Activated T-helper 17 cell treated with anti-CD3 and anti-CD28 coated beads, Interleukin-2, amount 50 U/mL, for 72 hours (primary cell): Measurements from ENCODE around the gene CARMIL3. TPM values are rescaled to one million over a fixed set of nuclear protein-coding genes. Genes with fewer than 3 reads are reported as not detected.

ENCODE experiments used
- ATAC-seq: fragments of 150-1000 bp; cut with Tn5 transposase; replicated peaks from 2 replicates; pipeline ENCODE4 v1.10.0; 2021; ENCODE audit warnings: mild to moderate bottlenecking, moderate library complexity
- H3K27ac Mint-ChIP-seq: one replicate; pipeline ENCODE4 v1.8.0; 2022; ENCODE audit warnings: mixed read lengths
- H3K27me3 Mint-ChIP-seq: one replicate; pipeline ENCODE4 v1.8.0; 2022; ENCODE audit warnings: mixed read lengths
- H3K36me3 Mint-ChIP-seq: one replicate; pipeline ENCODE4 v1.8.0; 2022; ENCODE audit warnings: low read depth, mild to moderate bottlenecking, mixed read lengths
- H3K4me1 Mint-ChIP-seq: one replicate; pipeline ENCODE4 v1.8.0; 2022; ENCODE audit warnings: mixed read lengths
- H3K4me3 Mint-ChIP-seq: one replicate; pipeline ENCODE4 v1.8.0; 2022; ENCODE audit warnings: mild to moderate bottlenecking, mixed read lengths
- H3K9me3 Mint-ChIP-seq: one replicate; pipeline ENCODE4 v1.8.0; 2022; ENCODE audit warnings: mixed read lengths
- total RNA-seq, 2 donors: library from RNA; stranded (reverse); gene quantifications; one replicate each; pipeline ENCODE4 v1.2.3, GENCODE V29; 2022

Gene CARMIL3
- total RNA-seq, 2 donors from 2014 or later, result 2.1 to 4.2 TPM

- H3K9me3 Mint-ChIP-seq, result no peaks in the 10 kb centered on the region
- no peaks in the 10 kb centered on the region for H3K36me3 Mint-ChIP-seq
- no peak for ATAC-seq
- H3K27ac Mint-ChIP-seq, result no peak overlapping the region
- peaks cover 11% of the 10 kb centered on the region for H3K4me1 Mint-ChIP-seq
- no peak overlapping the region for H3K4me3 Mint-ChIP-seq
- H3K27me3 Mint-ChIP-seq, result peaks cover 10% of the 10 kb centered on the region
Observed at GRCh38 chr14:24072881-24073877, 21.4 kb downstream of the CARMIL3 start.

GRCh38 chr14:24074625-24075484 is 23.0 kb downstream of the CARMIL3 start:
- no peak overlapping the region for H3K27ac Mint-ChIP-seq
- ATAC-seq, result no peak

GRCh38 chr14:24075485-24076301 is 23.9 kb downstream of the CARMIL3 start:
- Mint-ChIP-seq H3K9me3 (no peaks in the 10 kb centered on the region), H3K4me3 (no peak overlapping the region), H3K27me3 (peaks cover 5% of the 10 kb centered on the region), H3K36me3 (no peaks in the 10 kb centered on the region), H3K27ac (peak overlapping the region; percentile 59), H3K4me1 (peaks cover 10% of the 10 kb centered on the region)
- no peak for ATAC-seq

More at GRCh38 chr14:24074625-24075484, 23.0 kb downstream of the CARMIL3 start:
- Mint-ChIP-seq H3K27me3 (peaks cover 5% of the 10 kb centered on the region), H3K4me1 (peaks cover 15% of the 10 kb centered on the region), H3K4me3 (no peak overlapping the region), H3K36me3 (no peaks in the 10 kb centered on the region), H3K9me3 (no peaks in the 10 kb centered on the region)

GRCh38 chr14:24076302-24076601 is 24.4 kb downstream of the CARMIL3 start:
- no peak for ATAC-seq
- Mint-ChIP-seq H3K36me3 (no peaks in the 10 kb centered on the region), H3K4me1 (peaks cover 5% of the 10 kb centered on the region), H3K27ac (peak overlapping the region; percentile 59), H3K9me3 (no peaks in the 10 kb centered on the region), H3K27me3 (no peaks in the 10 kb centered on the region), H3K4me3 (no peak overlapping the region)

GRCh38 chr14:24077086-24077485 is 25.3 kb downstream of the CARMIL3 start:
- no peak for ATAC-seq
- Mint-ChIP-seq H3K9me3 (no peaks in the 10 kb centered on the region), H3K4me1 (peaks cover 4% of the 10 kb centered on the region), H3K27me3 (no peaks in the 10 kb centered on the region), H3K4me3 (no peak overlapping the region), H3K27ac (peak overlapping the region; percentile 59), H3K36me3 (no peaks in the 10 kb centered on the region)

- Mint-ChIP-seq H3K27me3 (no peaks in the 10 kb centered on the region), H3K9me3 (no peaks in the 10 kb centered on the region), H3K36me3 (no peaks in the 10 kb centered on the region), H3K27ac (no peak overlapping the region), H3K4me1 (peaks cover 8% of the 10 kb centered on the region), H3K4me3 (no peak overlapping the region)
- no peak for ATAC-seq
Observed at GRCh38 chr14:24078146-24078545, 26.3 kb downstream of the CARMIL3 start.

- peak overlapping the region; percentile 69 for H3K4me3 Mint-ChIP-seq
Observed at GRCh38 chr14:24079491-24080141, 27.8 kb downstream of the CARMIL3 start.

GRCh38 chr14:24080142-24080530 is 28.3 kb downstream of the CARMIL3 start:
- peaks cover 8% of the 10 kb centered on the region for H3K4me1 Mint-ChIP-seq
- H3K27me3 Mint-ChIP-seq, result no peaks in the 10 kb centered on the region
- no peaks in the 10 kb centered on the region for H3K36me3 Mint-ChIP-seq
- no peaks in the 10 kb centered on the region for H3K9me3 Mint-ChIP-seq
- H3K27ac Mint-ChIP-seq, result peak overlapping the region; percentile 48
- no peak for ATAC-seq
- peak overlapping the region; percentile 69 for H3K4me3 Mint-ChIP-seq

More at GRCh38 chr14:24079491-24080141, 27.8 kb downstream of the CARMIL3 start:
- no peak for ATAC-seq
- H3K9me3 Mint-ChIP-seq, result no peaks in the 10 kb centered on the region
- H3K27me3 Mint-ChIP-seq, result no peaks in the 10 kb centered on the region
- peak overlapping the region; percentile 48 for H3K27ac Mint-ChIP-seq
- peaks cover 8% of the 10 kb centered on the region for H3K4me1 Mint-ChIP-seq
- no peaks in the 10 kb centered on the region for H3K36me3 Mint-ChIP-seq

GRCh38 chr14:24080888-24081738 is 29.3 kb downstream of the CARMIL3 start:
- Mint-ChIP-seq H3K27ac (peak overlapping the region; percentile 46), H3K27me3 (no peaks in the 10 kb centered on the region), H3K4me1 (peaks cover 8% of the 10 kb centered on the region), H3K4me3 (peak overlapping the region; percentile 69), H3K9me3 (no peaks in the 10 kb centered on the region), H3K36me3 (no peaks in the 10 kb centered on the region)
- peak; percentile 95 for ATAC-seq

GRCh38 chr14:24081739-24082211 is 30.0 kb downstream of the CARMIL3 start:
- Mint-ChIP-seq H3K36me3 (no peaks in the 10 kb centered on the region), H3K4me1 (peaks cover 8% of the 10 kb centered on the region), H3K4me3 (peak overlapping the region; percentile 69), H3K9me3 (no peaks in the 10 kb centered on the region), H3K27me3 (no peaks in the 10 kb centered on the region), H3K27ac (peak overlapping the region; percentile 4)
- ATAC-seq, result no peak

- ATAC-seq, result no peak
- H3K9me3 Mint-ChIP-seq, result no peaks in the 10 kb centered on the region
- no peaks in the 10 kb centered on the region for H3K36me3 Mint-ChIP-seq
- H3K4me1 Mint-ChIP-seq, result peaks cover 8% of the 10 kb centered on the region
- peak overlapping the region; percentile 69 for H3K4me3 Mint-ChIP-seq
- peak overlapping the region; percentile 4 for H3K27ac Mint-ChIP-seq
- H3K27me3 Mint-ChIP-seq, result no peaks in the 10 kb centered on the region
Observed at GRCh38 chr14:24082411-24083080, 30.7 kb downstream of the CARMIL3 start.

GRCh38 chr14:24083462-24083861 is 31.7 kb downstream of the CARMIL3 start:
- H3K4me1 Mint-ChIP-seq, result peaks cover 8% of the 10 kb centered on the region
- no peak overlapping the region for H3K4me3 Mint-ChIP-seq
- ATAC-seq, result no peak
- H3K36me3 Mint-ChIP-seq, result no peaks in the 10 kb centered on the region
- no peak overlapping the region for H3K27ac Mint-ChIP-seq
- H3K27me3 Mint-ChIP-seq, result no peaks in the 10 kb centered on the region
- H3K9me3 Mint-ChIP-seq, result no peaks in the 10 kb centered on the region
